Central memory CD8-positive, alpha-beta T cell (primary cell): ENCODE results near the gene CIAO3.
A peak's percentile ranks its signal among the peaks of the same experiment; 100 is the strongest.

Source experiments
- ATAC-seq: fragments of 150-1000 bp; cut with Tn5 transposase; replicated peaks from 2 replicates; pipeline ENCODE4 v1.10.0; 2022; ENCODE audit warnings: mild to moderate bottlenecking, moderate FRiP score, moderate number of reproducible peaks; ENCODE audit not compliant: poor library complexity, severe bottlenecking; ENCODE audit errors: extremely low read depth
- DNase-seq, 2 donors: peaks; one replicate each; pipeline ENCODE4 v3.0.0; 2021; ENCODE audit warnings: low spot score in 2 of 2
- H3K27ac Mint-ChIP-seq: one replicate; pipeline ENCODE4 v1.8.0; 2022; ENCODE audit warnings: low read depth, mild to moderate bottlenecking, moderate library complexity, mixed read lengths
- H3K27me3 Mint-ChIP-seq: one replicate; pipeline ENCODE4 v1.8.0; 2022; ENCODE audit warnings: mixed read lengths
- H3K36me3 Mint-ChIP-seq: one replicate; pipeline ENCODE4 v1.8.0; 2022; ENCODE audit warnings: mild to moderate bottlenecking, moderate library complexity, mixed read lengths; ENCODE audit not compliant: insufficient read depth
- H3K4me1 Mint-ChIP-seq: one replicate; pipeline ENCODE4 v1.8.0; 2022; ENCODE audit warnings: mixed read lengths
- H3K4me3 Mint-ChIP-seq: one replicate; pipeline ENCODE4 v1.8.0; 2022; ENCODE audit warnings: mild to moderate bottlenecking, moderate library complexity, mixed read lengths
- H3K9me3 Mint-ChIP-seq: one replicate; pipeline ENCODE4 v1.8.0; 2022; ENCODE audit warnings: mixed read lengths

CIAO3 gene

GRCh38 chr16:711084-711483 lies 29.7 kb downstream of the CIAO3 start:
- H3K9me3 Mint-ChIP-seq, result no peaks in the 10 kb centered on the region
- H3K36me3 Mint-ChIP-seq, result no peaks in the 10 kb centered on the region
- H3K4me1 Mint-ChIP-seq, result peaks cover 2% of the 10 kb centered on the region
- DNase-seq (no peak), ATAC-seq (no peak)
- H3K27me3 Mint-ChIP-seq, result peaks cover 36% of the 10 kb centered on the region
- no peak overlapping the region for H3K27ac Mint-ChIP-seq
- H3K4me3 Mint-ChIP-seq, result no peak overlapping the region

GRCh38 chr16:710500-711075 lies 30.2 kb downstream of the CIAO3 start:
- no peak for ATAC-seq
- peaks cover 36% of the 10 kb centered on the region for H3K27me3 Mint-ChIP-seq

GRCh38 chr16:709566-710499 lies 31.0 kb downstream of the CIAO3 start:
- H3K27ac Mint-ChIP-seq, result no peak overlapping the region
- H3K4me1 Mint-ChIP-seq, result no peaks in the 10 kb centered on the region
- H3K9me3 Mint-ChIP-seq, result no peaks in the 10 kb centered on the region
- DNase-seq (no peak), ATAC-seq (no peak)
- no peak overlapping the region for H3K4me3 Mint-ChIP-seq
- no peaks in the 10 kb centered on the region for H3K36me3 Mint-ChIP-seq
- H3K27me3 Mint-ChIP-seq, result peaks cover 36% of the 10 kb centered on the region

More at GRCh38 chr16:710500-711075, 30.2 kb downstream of the CIAO3 start:
- Mint-ChIP-seq H3K9me3 (no peaks in the 10 kb centered on the region), H3K27ac (no peak overlapping the region), H3K4me1 (no peaks in the 10 kb centered on the region), H3K36me3 (no peaks in the 10 kb centered on the region), H3K4me3 (no peak overlapping the region)
- no peak for DNase-seq

GRCh38 chr16:708959-709358 lies 31.8 kb downstream of the CIAO3 start:
- Mint-ChIP-seq H3K36me3 (peaks cover 1% of the 10 kb centered on the region), H3K9me3 (no peaks in the 10 kb centered on the region), H3K27me3 (peaks cover 36% of the 10 kb centered on the region), H3K4me1 (no peaks in the 10 kb centered on the region), H3K27ac (no peak overlapping the region), H3K4me3 (no peak overlapping the region)
- ATAC-seq (no peak), DNase-seq (no peak)

- ATAC-seq (no peak), DNase-seq (no peak)
- H3K36me3 Mint-ChIP-seq, result peaks cover 1% of the 10 kb centered on the region
- H3K27me3 Mint-ChIP-seq, result peaks cover 39% of the 10 kb centered on the region
- no peaks in the 10 kb centered on the region for H3K4me1 Mint-ChIP-seq
- peak overlapping the region; percentile 5 for H3K4me3 Mint-ChIP-seq
- H3K27ac Mint-ChIP-seq, result no peak overlapping the region
- H3K9me3 Mint-ChIP-seq, result no peaks in the 10 kb centered on the region
Observed at GRCh38 chr16:708019-708418, 32.8 kb downstream of the CIAO3 start.

- no peaks in the 10 kb centered on the region for H3K4me1 Mint-ChIP-seq
- no peak overlapping the region for H3K4me3 Mint-ChIP-seq
- H3K9me3 Mint-ChIP-seq, result no peaks in the 10 kb centered on the region
- no peak for DNase-seq
- no peak overlapping the region for H3K27ac Mint-ChIP-seq
- H3K36me3 Mint-ChIP-seq, result peaks cover 4% of the 10 kb centered on the region
- ATAC-seq, result no peak
- peaks cover 48% of the 10 kb centered on the region for H3K27me3 Mint-ChIP-seq
Observed at GRCh38 chr16:707062-707538, 33.7 kb downstream of the CIAO3 start.

GRCh38 chr16:706189-707061 lies 34.4 kb downstream of the CIAO3 start:
- Mint-ChIP-seq H3K4me1 (no peaks in the 10 kb centered on the region), H3K4me3 (no peak overlapping the region), H3K9me3 (no peaks in the 10 kb centered on the region), H3K36me3 (peaks cover 4% of the 10 kb centered on the region), H3K27ac (no peak overlapping the region), H3K27me3 (peaks cover 52% of the 10 kb centered on the region)
- DNase-seq, result no peak
- no peak for ATAC-seq

GRCh38 chr16:705431-706188 lies 35.2 kb downstream of the CIAO3 start, which contains the start of gene FBXL16:
Gene FBXL16 (minus strand): TSS chr16:705801. CDS start chr16:697405, 8,396 bp downstream.
- ATAC-seq (no peak), DNase-seq (no peak)
- peaks cover 52% of the 10 kb centered on the region for H3K27me3 Mint-ChIP-seq
- H3K36me3 Mint-ChIP-seq, result peaks cover 4% of the 10 kb centered on the region
- no peak within 1 kb of the TSS for H3K4me3 Mint-ChIP-seq
- H3K4me1 Mint-ChIP-seq, result no peaks in the 10 kb centered on the region
- H3K27ac Mint-ChIP-seq, result no peak within 1 kb of the TSS
- no peaks in the 10 kb centered on the region for H3K9me3 Mint-ChIP-seq

GRCh38 chr16:704552-705380 lies 36.0 kb downstream of the CIAO3 start:
- Mint-ChIP-seq H3K9me3 (no peaks in the 10 kb centered on the region), H3K4me3 (no peak overlapping the region), H3K27ac (no peak overlapping the region), H3K4me1 (no peaks in the 10 kb centered on the region), H3K27me3 (peaks cover 49% of the 10 kb centered on the region), H3K36me3 (peaks cover 4% of the 10 kb centered on the region)
- no peak for ATAC-seq
- no peak for DNase-seq

GRCh38 chr16:704047-704446 lies 36.8 kb downstream of the CIAO3 start:
- no peak for DNase-seq
- no peaks in the 10 kb centered on the region for H3K9me3 Mint-ChIP-seq
- ATAC-seq, result no peak
- no peak overlapping the region for H3K4me3 Mint-ChIP-seq
- H3K27ac Mint-ChIP-seq, result no peak overlapping the region
- H3K27me3 Mint-ChIP-seq, result peaks cover 42% of the 10 kb centered on the region
- H3K4me1 Mint-ChIP-seq, result no peaks in the 10 kb centered on the region
- H3K36me3 Mint-ChIP-seq, result peaks cover 4% of the 10 kb centered on the region

GRCh38 chr16:703406-703805 lies 37.4 kb downstream of the CIAO3 start:
- peaks cover 36% of the 10 kb centered on the region for H3K27me3 Mint-ChIP-seq
- peaks cover 4% of the 10 kb centered on the region for H3K36me3 Mint-ChIP-seq
- ATAC-seq (no peak), DNase-seq (no peak)
- no peaks in the 10 kb centered on the region for H3K9me3 Mint-ChIP-seq
- no peaks in the 10 kb centered on the region for H3K4me1 Mint-ChIP-seq
- H3K4me3 Mint-ChIP-seq, result no peak overlapping the region
- no peak overlapping the region for H3K27ac Mint-ChIP-seq
